Measurements from ENCODE around the gene RNF183.

Gene RNF183

DNA sequence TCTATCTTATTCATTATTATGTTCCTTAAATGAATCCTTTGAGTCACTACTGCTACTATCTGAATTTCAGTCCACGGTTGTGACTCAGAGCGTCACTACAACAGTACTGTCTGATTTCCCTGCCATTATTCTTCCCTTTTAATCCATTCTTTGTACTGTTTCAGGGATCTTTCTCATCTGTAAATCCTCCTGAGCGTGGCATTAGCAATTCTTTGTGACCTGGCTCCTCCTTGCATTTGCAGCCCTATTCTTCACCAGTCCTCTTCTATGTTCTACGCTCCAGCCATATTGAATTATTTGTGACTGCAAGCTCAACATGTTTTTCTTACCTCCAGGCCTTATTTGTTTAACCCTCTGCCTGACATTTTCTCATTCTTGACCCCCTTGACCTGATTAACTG, 21.8 kb downstream of the RNF183 start:
- no peak for TF ChIP-seq RARB (CRISPR knock-in tag; IDR thresholded peaks at IDR 0.05)
- TF ChIP-seq PPARA (CRISPR knock-in tag; IDR thresholded peaks at IDR 0.05; ENCODE audit: borderline replicate concordance), result no peak
- no peak for ATAC-seq

GRCh38 chr9:113278840-113279239, 24.3 kb downstream of the RNF183 start:
- TF ChIP-seq OSR1 (CRISPR knock-in tag; IDR thresholded peaks at IDR 0.05), result no peak
- TF ChIP-seq ZNF70 (CRISPR knock-in tag; IDR thresholded peaks at IDR 0.05), result no peak
- no peak for TF ChIP-seq CREB5 (CRISPR knock-in tag; IDR thresholded peaks at IDR 0.05; ENCODE audit: low read depth)
- TF ChIP-seq ARNTL (CRISPR knock-in tag; IDR thresholded peaks at IDR 0.05; ENCODE audit: borderline replicate concordance, low read depth), result no peak
- TF ChIP-seq BACH2 (CRISPR knock-in tag; IDR thresholded peaks at IDR 0.05; ENCODE audit: borderline replicate concordance), result no peak
- no peak for TF ChIP-seq POU6F1 (CRISPR knock-in tag; IDR thresholded peaks at IDR 0.05; ENCODE audit: borderline replicate concordance, low read depth)
- TF ChIP-seq ZNF8 (CRISPR knock-in tag; IDR thresholded peaks at IDR 0.05), result no peak
- TF ChIP-seq ZC3H10 (CRISPR knock-in tag; IDR thresholded peaks at IDR 0.05), result no peak
- TF ChIP-seq CSRNP3 (CRISPR knock-in tag; IDR thresholded peaks at IDR 0.05), result no peak
- no peak for TF ChIP-seq ZNF565 (CRISPR knock-in tag; conservative IDR thresholded peaks at IDR 0.05; ENCODE audit: low read depth)
- no peak for TF ChIP-seq TCF4 (CRISPR knock-in tag; IDR thresholded peaks at IDR 0.05; ENCODE audit: borderline replicate concordance)
- TF ChIP-seq TOX (CRISPR knock-in tag; IDR thresholded peaks at IDR 0.05; ENCODE audit: borderline replicate concordance), result no peak
- no peak for TF ChIP-seq ZFP3 (CRISPR knock-in tag; IDR thresholded peaks at IDR 0.05)

GRCh38 chr9:113275157-113276131, 27.7 kb downstream of the RNF183 start, which contains the start of the genes CDC26 and PRPF4:
CDC26 (minus strand) TSS chr9:113275572; CDS start chr9:113272507, 3,065 bp downstream.
PRPF4 (plus strand) TSS chr9:113275658; CDS start chr9:113275744, 86 bp downstream.
- peak; percentile 96 for ATAC-seq
- TF ChIP-seq PATZ1 (CRISPR knock-in tag; IDR thresholded peaks at IDR 0.05; ENCODE audit: borderline replicate concordance) (peak; percentile 63; the same call in 1 of the 2 replicates), CSRNP3 (CRISPR knock-in tag; IDR thresholded peaks at IDR 0.05) (no peak)

More at GRCh38 chr9:113278840-113279239, 24.3 kb downstream of the RNF183 start:
- ATAC-seq, result no peak

GRCh38 chr9:113274474-113275156, 28.6 kb downstream of the RNF183 start:
- peak; percentile 26 for ATAC-seq
- TF ChIP-seq SNAI2 (CRISPR knock-in tag; IDR thresholded peaks at IDR 0.05) (no peak), ZNF8 (CRISPR knock-in tag; IDR thresholded peaks at IDR 0.05) (no peak), CREB5 (CRISPR knock-in tag; IDR thresholded peaks at IDR 0.05; ENCODE audit: low read depth) (no peak), ZNF70 (CRISPR knock-in tag; IDR thresholded peaks at IDR 0.05) (no peak), POU6F1 (CRISPR knock-in tag; IDR thresholded peaks at IDR 0.05; ENCODE audit: borderline replicate concordance, low read depth) (no peak), ARNTL (CRISPR knock-in tag; IDR thresholded peaks at IDR 0.05; ENCODE audit: borderline replicate concordance, low read depth) (no peak), TCF4 (CRISPR knock-in tag; IDR thresholded peaks at IDR 0.05; ENCODE audit: borderline replicate concordance) (no peak), ESRRG (CRISPR knock-in tag; IDR thresholded peaks at IDR 0.05) (no peak), ZFP30 (CRISPR knock-in tag; IDR thresholded peaks at IDR 0.05) (no peak)
